OCI-LY3 (cell line): Measurements from ENCODE around the gene SCUBE3.

Experiments used
- H2AFZ ChIP-seq: fragments of 200-600, 300-600 bp; shearing (Covaris generic); 2 replicates; pipeline ENCODE4 v1.6.0; 2014; ENCODE audit warnings: antibody characterized with exemption, low read depth, low read length
- H3K27ac ChIP-seq: fragments of 200-600, 300-600 bp; sonication (generic); 2 replicates; pipeline ENCODE4 v1.5.1; 2014; ENCODE audit warnings: mild to moderate bottlenecking, low read length, moderate library complexity, mixed read lengths
- H3K27me3 ChIP-seq: fragments of 200-600, 300-600 bp; sonication (generic); 2 replicates; pipeline ENCODE4 v1.6.1; 2014; ENCODE audit warnings: low read depth, low read length, mixed read lengths
- H3K36me3 ChIP-seq: fragments of 200-600, 300-600 bp; sonication (generic); replicated peaks from 2 replicates; pipeline ENCODE3; 2014; ENCODE audit warnings: low read depth, low read length, mixed read lengths
- H3K4me1 ChIP-seq: fragments of 300-600, 200-600 bp; sonication (generic); 2 replicates; pipeline ENCODE4 v1.6.1; 2014; ENCODE audit warnings: low read length, mixed read lengths
- H3K4me2 ChIP-seq: fragments of 200-600, 300-600 bp; sonication (generic); 2 replicates; pipeline ENCODE4 v1.6.1; 2014; ENCODE audit warnings: low read length, mixed read lengths
- H3K4me3 ChIP-seq: fragments of 300-600, 200-600 bp; sonication (generic); 2 replicates; pipeline ENCODE4 v1.5.1; 2014; ENCODE audit warnings: antibody characterized with exemption, mild to moderate bottlenecking, low read length, moderate library complexity
- H3K79me2 ChIP-seq: fragments of 300-600, 200-600 bp; shearing (Covaris generic); 2 replicates; pipeline ENCODE4 v1.6.1; 2014; ENCODE audit warnings: mild to moderate bottlenecking, low read length, mixed read lengths
- H3K9ac ChIP-seq: fragments of 300-600, 200-600 bp; shearing (Covaris generic); 2 replicates; pipeline ENCODE4 v1.6.0; 2014; ENCODE audit warnings: mild to moderate bottlenecking, low read length, moderate library complexity
- H3K9me3 ChIP-seq: fragments of 200-600, 300-600 bp; shearing (Covaris generic); 2 replicates; pipeline ENCODE4 v1.6.1; 2014; ENCODE audit warnings: low read length, mixed read lengths; ENCODE audit not compliant: insufficient read depth
- H4K20me1 ChIP-seq: fragments of 200-600, 300-600 bp; sonication (generic); 2 replicates; pipeline ENCODE4 v1.6.1; 2016; ENCODE audit warnings: low read length, mixed read lengths; ENCODE audit not compliant: insufficient read depth
- CTCF ChIP-seq: fragments of 200-600, 300-600 bp; sonication (generic); IDR thresholded peaks from 2 replicates; pipeline ENCODE4 v1.5.1; 2014; ENCODE audit warnings: antibody characterized with exemption, low read length, low read depth
- EZH2phosphoT487 ChIP-seq: fragments of 200-600 bp; shearing (Covaris generic); IDR thresholded peaks from 2 replicates; pipeline ENCODE4 v1.6.1; 2018; ENCODE audit warnings: antibody characterized with exemption, mixed run types, low read depth

The SCUBE3 gene

GRCh38 chr6:35170891-35171290 is 42.9 kb upstream of the SCUBE3 start:
- H3K4me2 ChIP-seq: peak overlapping the region; percentile 45
- H3K36me3 ChIP-seq: no peaks in the 10 kb centered on the region
- H2AFZ ChIP-seq: no peak overlapping the region
- H4K20me1 ChIP-seq: no peaks in the 10 kb centered on the region
- H3K4me3 ChIP-seq: no peak overlapping the region
- H3K27me3 ChIP-seq: peaks cover 10% of the 10 kb centered on the region; the same call in 1 of the 2 replicates
- TF ChIP-seq EZH2phosphoT487 (no peak), CTCF (no peak)
- no peak overlapping the region for H3K9ac ChIP-seq
- H3K9me3 ChIP-seq: no peaks in the 10 kb centered on the region
- H3K4me1 ChIP-seq: peaks cover 19% of the 10 kb centered on the region
- no peaks in the 10 kb centered on the region for H3K79me2 ChIP-seq
- H3K27ac ChIP-seq: no peak overlapping the region

GRCh38 chr6:35173044-35173426 is 40.7 kb upstream of the SCUBE3 start:
- TF ChIP-seq EZH2phosphoT487: no peak
- TF ChIP-seq CTCF: no peak
- Histone ChIP-seq H3K79me2 (no peaks in the 10 kb centered on the region), H3K4me3 (no peak overlapping the region), H3K4me1 (peaks cover 10% of the 10 kb centered on the region), H2AFZ (no peak overlapping the region), H3K9ac (no peak overlapping the region), H3K27ac (no peak overlapping the region), H3K4me2 (no peak overlapping the region), H3K9me3 (no peaks in the 10 kb centered on the region), H3K27me3 (peaks cover 10% of the 10 kb centered on the region; the same call in 1 of the 2 replicates), H3K36me3 (no peaks in the 10 kb centered on the region), H4K20me1 (no peaks in the 10 kb centered on the region)

- Histone ChIP-seq H3K9ac (no peak overlapping the region), H3K27me3 (peaks cover 10% of the 10 kb centered on the region; the same call in 1 of the 2 replicates), H3K79me2 (no peaks in the 10 kb centered on the region), H3K36me3 (no peaks in the 10 kb centered on the region), H3K4me3 (no peak overlapping the region), H2AFZ (no peak overlapping the region), H3K4me1 (peaks cover 10% of the 10 kb centered on the region), H3K9me3 (no peaks in the 10 kb centered on the region), H4K20me1 (no peaks in the 10 kb centered on the region), H3K27ac (no peak overlapping the region), H3K4me2 (no peak overlapping the region)
- no peak for TF ChIP-seq EZH2phosphoT487
Observed at GRCh38 chr6:35173427-35174087, 40.2 kb upstream of the SCUBE3 start.

GRCh38 chr6:35174088-35174434 is 39.7 kb upstream of the SCUBE3 start:
- TF ChIP-seq CTCF: no peak
- TF ChIP-seq EZH2phosphoT487: no peak
- Histone ChIP-seq H3K4me2 (no peak overlapping the region), H4K20me1 (no peaks in the 10 kb centered on the region), H3K27me3 (peaks cover 10% of the 10 kb centered on the region; the same call in 1 of the 2 replicates), H2AFZ (no peak overlapping the region), H3K79me2 (no peaks in the 10 kb centered on the region), H3K27ac (no peak overlapping the region), H3K9me3 (no peaks in the 10 kb centered on the region), H3K4me1 (peaks cover 10% of the 10 kb centered on the region), H3K36me3 (no peaks in the 10 kb centered on the region), H3K9ac (no peak overlapping the region), H3K4me3 (no peak overlapping the region)
